Activated naive CD4-positive, alpha-beta T cell treated with anti-CD3 and anti-CD28 coated beads, Interleukin-2, amount 10 ng/mL, durations not matched to agents 7 days and 5 days (primary cell): Measurements from ENCODE around the gene BTN2A1.
"Not testable (repeated sequence)": the region's sequence is repeated elsewhere in the genome, so short reads cannot be mapped to it uniquely, and the experiment has no call there.

Experiments used
- CTCF ChIA-PET: fragments of 350-600 bp; sonication (Branson Sonifier 250); formaldehyde crosslinking; loops from one replicate; lab custom pipeline; 2021; ENCODE audit warnings: antibody characterized with exemption; lab: Charles Lee
- DNase-seq: peaks from one replicate; pipeline ENCODE4 v3.0.0-alpha.2; 2020
- H3K27ac Mint-ChIP-seq: one replicate; pipeline ENCODE4 v1.8.0; 2021; ENCODE audit warnings: mild to moderate bottlenecking, moderate library complexity, mixed read lengths
- H3K27me3 Mint-ChIP-seq: one replicate; pipeline ENCODE4 v1.8.0; 2021; ENCODE audit warnings: mild to moderate bottlenecking, mixed read lengths
- H3K36me3 Mint-ChIP-seq: one replicate; pipeline ENCODE4 v1.8.0; 2021; ENCODE audit warnings: mixed read lengths
- H3K4me1 Mint-ChIP-seq: one replicate; pipeline ENCODE4 v1.8.0; 2021; ENCODE audit warnings: mixed read lengths
- H3K4me3 Mint-ChIP-seq: one replicate; pipeline ENCODE4 v1.8.0; 2021; ENCODE audit warnings: mild to moderate bottlenecking, moderate library complexity, mixed read lengths
- H3K9me3 Mint-ChIP-seq: one replicate; pipeline ENCODE4 v1.8.0; 2021; ENCODE audit warnings: mixed read lengths

The BTN2A1 gene

GRCh38 chr6:26502626-26503025 lies 44.9 kb downstream of the BTN2A1 start:
- Mint-ChIP-seq H3K4me3 (no peak overlapping the region), H3K9me3 (no peaks in the 10 kb centered on the region), H3K4me1 (peaks cover 23% of the 10 kb centered on the region), H3K36me3 (peaks cover 3% of the 10 kb centered on the region), H3K27ac (no peak overlapping the region), H3K27me3 (peaks cover 71% of the 10 kb centered on the region)
- DNase-seq, result no peak
- CTCF ChIA-PET, result no interaction called here

- Mint-ChIP-seq H3K4me1 (no peaks in the 10 kb centered on the region), H3K27me3 (peaks cover 58% of the 10 kb centered on the region), H3K27ac (no peak overlapping the region), H3K4me3 (no peak overlapping the region), H3K9me3 (no peaks in the 10 kb centered on the region), H3K36me3 (no peaks in the 10 kb centered on the region)
- CTCF ChIA-PET, result no interaction called here
- no peak for DNase-seq
Measured at GRCh38 chr6:26507658-26508057, 49.9 kb downstream of the BTN2A1 start.

GRCh38 chr6:26511033-26511432 lies 53.3 kb downstream of the BTN2A1 start:
- H3K36me3 Mint-ChIP-seq, H3K4me3 Mint-ChIP-seq, H3K27ac Mint-ChIP-seq, H3K4me1 Mint-ChIP-seq, DNase-seq, CTCF ChIA-PET, H3K9me3 Mint-ChIP-seq: not testable (repeated sequence)
- peaks cover 33% of the 10 kb centered on the region for H3K27me3 Mint-ChIP-seq

DNA sequence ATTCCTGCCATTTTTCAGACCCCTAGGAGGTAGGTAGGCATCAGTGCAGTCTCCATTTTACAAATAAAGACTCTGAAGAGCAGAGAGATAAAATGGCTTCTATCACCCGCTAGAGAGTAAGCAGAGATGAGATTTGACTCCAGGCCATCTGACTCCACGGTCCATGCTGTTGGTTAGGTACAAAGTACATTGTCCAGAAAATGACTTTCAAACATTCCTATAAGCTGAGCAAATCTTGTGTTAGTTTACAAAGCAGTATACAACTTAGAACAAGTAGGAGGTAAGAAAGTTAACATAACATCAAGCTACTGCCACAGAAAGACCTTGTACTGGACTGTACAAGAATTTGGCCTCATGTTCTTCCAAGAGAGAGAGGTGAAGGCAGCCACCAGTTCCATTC lies 57.2 kb downstream of the BTN2A1 start:
- Mint-ChIP-seq H3K27me3 (peaks cover 9% of the 10 kb centered on the region), H3K27ac (no peak overlapping the region), H3K9me3 (no peaks in the 10 kb centered on the region), H3K4me1 (peaks cover 8% of the 10 kb centered on the region), H3K36me3 (no peaks in the 10 kb centered on the region), H3K4me3 (no peak overlapping the region)
- CTCF ChIA-PET, result no interaction called here
- no peak for DNase-seq

DNA sequence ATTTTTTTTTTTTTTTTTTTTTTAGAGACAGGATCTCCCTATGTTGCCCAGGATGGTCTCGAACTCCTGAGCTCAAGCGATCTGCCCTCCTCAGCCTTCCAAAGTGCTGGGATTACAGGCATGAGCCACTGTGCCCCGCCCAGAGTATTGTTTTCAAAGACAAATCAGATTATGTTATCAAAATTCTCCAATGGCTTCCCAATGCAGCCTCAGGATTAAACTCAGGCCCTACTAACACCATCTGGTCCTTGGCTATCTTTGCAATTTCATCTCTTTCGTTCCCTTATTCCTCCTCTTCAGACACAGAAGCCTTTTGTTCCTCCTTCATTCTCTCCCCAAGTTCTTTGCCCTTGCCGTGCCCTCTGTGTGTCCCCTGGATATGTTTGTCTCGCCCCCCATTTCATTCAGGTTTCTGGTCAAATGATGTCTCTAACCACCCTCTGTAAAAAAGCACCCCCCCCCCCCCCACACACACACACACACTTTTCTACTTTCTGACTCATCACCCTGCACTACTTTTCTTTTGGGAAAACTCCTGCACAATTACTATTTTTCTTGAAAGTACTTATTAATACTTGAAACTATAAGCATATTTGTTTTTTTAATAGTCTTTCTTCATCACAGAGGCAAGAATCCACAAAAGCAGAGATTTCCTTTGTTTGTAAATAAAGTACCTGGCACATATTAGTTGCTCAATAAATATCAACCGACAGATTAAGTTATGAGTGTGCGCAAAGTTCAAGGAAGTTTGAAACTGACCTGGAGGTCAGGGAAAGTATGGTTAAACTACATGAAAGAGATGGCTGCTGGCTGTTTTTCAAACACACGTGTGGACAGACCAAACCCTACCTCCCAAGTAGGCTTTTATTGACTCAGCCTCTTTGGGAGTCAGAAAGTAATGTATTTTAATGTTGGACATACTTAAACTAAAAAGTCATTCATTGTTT lies 59.0 kb downstream of the BTN2A1 start:
- H3K9me3 Mint-ChIP-seq, result no peaks in the 10 kb centered on the region
- DNase-seq, result no peak
- CTCF ChIA-PET, result no interaction called here
- peaks cover 1% of the 10 kb centered on the region for H3K36me3 Mint-ChIP-seq
- peaks cover 20% of the 10 kb centered on the region for H3K4me1 Mint-ChIP-seq
- H3K4me3 Mint-ChIP-seq, result no peak overlapping the region
- peaks cover 16% of the 10 kb centered on the region for H3K27me3 Mint-ChIP-seq
- no peak overlapping the region for H3K27ac Mint-ChIP-seq
